ENCODE results near the gene POU2F1. TPM values are rescaled to one million over a fixed set of nuclear protein-coding genes. Genes with fewer than 3 reads are reported as not detected.
"Not testable (repeated sequence)": the region's sequence is repeated elsewhere in the genome, so short reads cannot be mapped to it uniquely, and the experiment has no call there.

Gene POU2F1
- total RNA-seq, 2 donors from 2014 or later: 7.6 to 9.5 TPM

GRCh38 chr1:167200749-167201148, 19.9 kb upstream of the POU2F1 start:
- DNase-seq: no peak
- no peak for ATAC-seq
- intact Hi-C loops (cut with DNase I): no loop called here

GRCh38 chr1:167202049-167202448, 18.6 kb upstream of the POU2F1 start:
- intact Hi-C loops (cut with DNase I): no loop called here
- DNase-seq: no peak
- no peak for ATAC-seq

- intact Hi-C loops (cut with DNase I): loop anchor here in 1 of 2 donors (5.0 kb wide), 1 partner anchor 138 kb away; no protein-coding TSS in a partner anchor
- not testable (repeated sequence) for DNase-seq, ATAC-seq
Measured at GRCh38 chr1:167205306-167206050, 15.2 kb upstream of the POU2F1 start.

DNA sequence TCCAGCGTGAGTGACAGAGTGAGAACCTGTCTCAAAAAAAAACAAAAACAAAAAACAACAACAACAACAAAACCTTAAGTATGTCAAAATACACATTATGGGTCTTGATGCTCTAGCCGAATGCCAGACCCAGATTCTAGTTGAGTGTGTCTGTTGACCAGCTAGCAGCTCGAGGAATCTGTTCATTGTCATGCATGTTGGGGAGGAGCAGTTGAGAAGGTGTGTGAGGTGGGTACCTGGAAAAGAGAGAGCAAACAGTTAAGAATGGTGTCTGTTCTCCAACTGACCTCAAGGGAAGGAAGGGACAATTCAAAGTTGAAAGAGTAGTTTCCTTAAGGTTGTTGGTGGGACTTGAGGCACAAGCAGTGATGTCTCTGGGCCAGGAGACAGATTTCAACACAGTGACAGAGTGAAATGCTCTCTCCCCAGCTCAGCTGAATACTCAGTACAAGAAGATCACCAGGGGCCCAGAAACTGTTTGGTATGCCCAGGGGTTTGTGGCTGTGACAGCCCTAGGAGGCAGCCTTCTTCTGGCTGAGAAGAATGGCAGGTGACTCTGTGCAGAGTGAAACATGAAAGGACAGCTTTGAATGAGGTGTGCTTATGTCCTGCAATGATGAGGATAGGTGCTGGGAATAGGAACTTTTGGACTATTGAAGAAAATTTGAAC, 14.4 kb upstream of the POU2F1 start:
- ATAC-seq: no peak
- intact Hi-C loops (cut with DNase I): loop anchor here in 1 of 2 donors (5.0 kb wide), 1 partner anchor 139 kb away; no protein-coding TSS in a partner anchor
- DNase-seq: no peak

- ATAC-seq: no peak
- DNase-seq: no peak
- intact Hi-C loops (cut with DNase I): loop anchor here in 1 of 2 donors (5.0 kb wide), 1 partner anchor 141 kb away; no protein-coding TSS in a partner anchor
Measured at GRCh38 chr1:167207940-167208623, 12.6 kb upstream of the POU2F1 start.

DNA sequence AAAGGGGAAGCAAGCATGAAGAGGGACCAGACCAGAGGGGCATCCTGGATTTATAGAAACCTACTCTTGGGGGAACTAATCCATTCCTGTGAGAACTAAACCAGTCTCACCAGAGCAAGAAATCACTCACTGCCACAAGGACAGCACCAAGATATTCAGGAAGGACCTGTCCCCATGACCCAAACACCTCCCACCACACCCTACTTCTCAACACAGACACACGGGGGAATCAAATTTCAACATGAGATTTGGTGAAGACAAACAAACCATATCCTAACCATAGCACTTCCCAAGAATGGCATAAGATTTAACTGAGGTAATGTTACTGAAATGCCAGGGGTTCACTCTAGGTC, 12.1 kb upstream of the POU2F1 start:
- intact Hi-C loops (cut with DNase I): loop anchor here in 1 of 2 donors (5.0 kb wide), 1 partner anchor 141 kb away; no protein-coding TSS in a partner anchor
- DNase-seq (no peak), ATAC-seq (no peak)

DNA sequence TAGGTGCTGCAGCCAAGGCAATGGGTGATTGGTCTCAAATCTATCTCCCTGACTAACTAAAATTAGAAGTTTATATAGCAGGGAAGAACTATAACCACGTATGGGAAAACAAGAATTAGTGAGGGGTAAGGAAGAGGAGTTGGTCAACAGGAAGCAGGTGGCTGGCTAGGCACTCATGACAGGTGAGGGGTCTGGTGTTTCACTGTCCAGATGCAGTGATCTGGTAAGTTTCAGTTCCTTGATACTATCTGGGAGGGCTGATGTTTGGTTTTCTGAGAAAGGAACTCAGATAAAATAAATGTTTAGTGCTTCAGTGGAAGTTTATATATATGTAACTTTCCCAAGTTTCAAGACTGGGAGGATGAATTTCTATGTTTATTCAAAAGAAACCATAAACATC, 11.6 kb upstream of the POU2F1 start:
- DNase-seq: no peak
- no peak for ATAC-seq
- intact Hi-C loops (cut with DNase I): loop anchor here in 1 of 2 donors (5.0 kb wide), 1 partner anchor 142 kb away; no protein-coding TSS in a partner anchor

- DNase-seq: no peak
- intact Hi-C loops (cut with DNase I): no loop called here
- ATAC-seq: no peak
Measured at GRCh38 chr1:167210966-167211674, 9.6 kb upstream of the POU2F1 start.

GRCh38 chr1:167212025-167212424, 8.7 kb upstream of the POU2F1 start:
- DNase-seq (no peak), ATAC-seq (no peak)
- intact Hi-C loops (cut with DNase I): no loop called here

- no peak for DNase-seq
- ATAC-seq: no peak
- intact Hi-C loops (cut with DNase I): no loop called here
Measured at GRCh38 chr1:167216809-167217208, 3.9 kb upstream of the POU2F1 start.

- DNase-seq: no peak
- intact Hi-C loops (cut with DNase I): no loop called here
- no peak for ATAC-seq
Measured at GRCh38 chr1:167219194-167219593, 1.5 kb upstream of the POU2F1 start.

DNA sequence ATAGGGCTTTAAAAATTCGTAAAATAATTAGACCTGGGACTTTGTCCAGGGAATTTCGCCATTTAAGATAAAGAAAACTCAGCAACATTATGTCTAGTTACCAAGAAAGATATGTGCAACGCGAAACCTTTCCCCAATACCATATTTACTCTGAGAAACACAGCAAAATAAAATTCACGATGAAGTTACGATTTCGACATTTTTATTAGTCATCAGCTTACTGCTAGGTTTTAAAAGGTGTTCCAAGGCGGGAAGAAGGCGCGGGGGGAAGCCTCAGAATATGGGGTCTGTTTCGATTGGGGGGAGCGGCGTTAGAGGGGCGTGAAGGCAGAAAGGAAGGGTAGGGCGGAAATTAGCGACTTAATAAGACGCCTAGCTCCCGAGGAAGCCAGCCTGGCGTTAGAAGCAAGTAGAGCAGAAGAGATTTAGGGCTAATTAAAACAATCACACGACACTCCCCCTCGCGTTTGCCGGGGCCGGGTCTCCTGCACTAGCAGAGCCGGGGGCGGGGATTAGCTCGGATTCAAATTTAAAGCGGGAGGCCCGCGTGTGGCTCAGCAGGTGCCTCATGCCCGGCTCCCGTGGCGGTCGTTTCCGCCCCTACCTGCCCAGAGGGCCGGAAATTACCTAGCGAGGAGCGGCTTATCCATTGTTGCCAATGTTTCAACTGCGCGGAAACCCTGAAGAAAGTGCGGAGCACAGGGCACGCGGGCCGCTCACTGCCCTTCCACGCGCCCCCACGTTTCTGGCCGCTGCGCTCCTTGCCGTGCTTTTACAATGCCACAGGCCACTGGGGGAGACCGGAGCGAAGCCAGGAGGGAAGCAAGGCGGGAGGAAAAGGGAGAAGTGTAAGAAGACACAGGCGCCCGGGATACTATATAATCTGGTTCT, 795 bp upstream of the POU2F1 start:
- DNase-seq (peak; percentile 87), ATAC-seq (peak; percentile 48 to 71)
- intact Hi-C loops (cut with DNase I): loop anchor here in 1 of 2 donors (10.0 kb wide), 1 partner anchor 155 kb away; no protein-coding TSS in a partner anchor

DNA sequence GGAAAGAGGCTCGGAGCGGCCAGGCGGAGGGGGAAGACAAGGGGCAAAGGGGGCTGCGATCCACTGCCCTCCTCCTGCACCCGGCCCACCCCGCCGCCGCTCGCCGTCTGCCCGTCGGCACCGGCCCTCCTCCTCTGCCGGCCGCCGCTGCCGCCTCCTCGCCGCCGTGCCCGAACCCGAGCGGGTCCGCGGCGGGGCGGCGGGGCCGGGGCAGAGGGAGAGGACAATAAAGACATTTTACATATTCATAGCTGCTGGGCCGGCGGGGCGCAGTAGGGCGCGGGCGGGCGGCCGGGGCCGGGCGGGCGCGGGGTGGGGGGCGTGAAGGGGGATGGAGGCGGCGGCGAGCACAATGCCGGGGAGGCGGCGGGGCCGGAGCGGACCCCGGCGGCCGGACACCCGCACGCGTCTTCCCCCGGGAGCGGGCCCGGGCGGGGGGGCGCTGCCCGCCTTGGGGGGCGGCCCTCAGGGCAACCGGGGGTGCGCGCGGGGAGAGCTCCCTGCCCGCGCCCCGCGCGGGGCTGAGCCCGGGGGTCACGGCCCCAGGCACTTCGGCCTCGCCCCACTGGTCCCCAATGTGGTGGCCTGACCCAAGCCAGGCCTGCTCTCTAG, 546 bp downstream of the POU2F1 start:
- no peak for DNase-seq
- intact Hi-C loops (cut with DNase I): loop anchor here in 1 of 2 donors (10.0 kb wide), 1 partner anchor 156 kb away; no protein-coding TSS in a partner anchor
- peak; percentile 6 for ATAC-seq

- intact Hi-C loops (cut with DNase I): loop anchor here in 1 of 2 donors (10.0 kb wide), 1 partner anchor 157 kb away; no protein-coding TSS in a partner anchor
Measured at GRCh38 chr1:167221738-167222610, 1.3 kb downstream of the POU2F1 start.

GRCh38 chr1:167223144-167224103, 2.7 kb downstream of the POU2F1 start:
- DNase-seq (no peak), ATAC-seq (no peak)
- intact Hi-C loops (cut with DNase I): loop anchor here in 1 of 2 donors (10.0 kb wide), 1 partner anchor 159 kb away; no protein-coding TSS in a partner anchor

More at GRCh38 chr1:167221738-167222610, 1.3 kb downstream of the POU2F1 start:
- peak; percentile 28 to 40 for ATAC-seq
- peak; percentile 56 for DNase-seq
